ENCODE measurements around the gene ZWILCH.

DNA sequence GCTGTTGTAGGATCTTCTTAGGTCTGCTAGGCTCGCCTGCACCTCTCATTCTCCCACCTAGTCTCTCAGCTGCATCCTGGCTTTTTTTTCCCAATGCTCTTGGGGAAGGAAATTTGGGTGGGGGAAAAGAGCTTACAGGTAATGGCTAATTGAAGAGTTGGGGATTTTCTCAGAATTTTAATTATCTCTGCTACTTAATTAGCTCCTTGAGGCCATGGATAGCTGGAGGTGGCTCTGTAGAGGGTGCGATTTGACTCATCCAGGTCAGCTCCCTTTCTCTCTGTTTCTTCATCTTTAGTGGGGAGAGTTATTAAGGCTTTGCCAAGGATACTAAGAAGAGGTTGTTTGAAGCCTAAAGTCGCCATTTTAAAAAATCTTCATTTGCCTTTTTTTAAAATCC is 30.2 kb upstream of the ZWILCH start:
- no peak for TF ChIP-seq CTCF (IDR thresholded peaks at IDR 0.05; ENCODE audit: poor library complexity)
- TF ChIP-seq EZH2 (IDR thresholded peaks at IDR 0.05; ENCODE audit: borderline replicate concordance) = no peak
- TF ChIP-seq EZH2phosphoT487 (IDR thresholded peaks at IDR 0.05; ENCODE audit: low read depth, severe bottlenecking, unreplicated experiment) = no peak
